HCT116 (cell line): ENCODE data around the gene SLC10A6. TPM values are rescaled to one million over a fixed set of nuclear protein-coding genes. Genes with fewer than 3 reads are reported as not detected.

Experiments
- ATAC-seq: fragments of 200-7000 bp; cut with Tn5 transposase; 2 replicates; pipeline ENCODE4 v1.9.1; 2020; ENCODE audit warnings: mild to moderate bottlenecking, moderate library complexity
- BruUV-seq: library from RNA; stranded (reverse); fragments of 400-500 nt; replicated peaks from 2 replicates; lab custom pipeline; 2021; lab: Mats Ljungman, UMichigan
- CTCF ChIA-PET: fragments of 300-600 bp; sonication (Branson Sonifier 250); formaldehyde crosslinking; loops from one replicate; lab custom pipeline; 2021; ENCODE audit warnings: antibody characterized with exemption; lab: Charles Lee
- POLR2A ChIA-PET: fragments of 300-600, 350-600 bp; sonication (Branson Sonifier 250); formaldehyde crosslinking; loops from one replicate; lab custom pipeline; 2021; ENCODE audit warnings: antibody characterized with exemption; lab: Charles Lee
- RAD21 ChIA-PET, 2 experiments: fragments of 300-600 bp; sonication (Branson Sonifier 250); formaldehyde crosslinking; loops; one replicate each; lab custom pipeline; 2023; ENCODE audit warnings: low total read pairs in 2 of 2; ENCODE audit not compliant: uncharacterized antibody in 2 of 2, unreplicated experiment in 2 of 2, low non-redundant PET in 1 of 2; lab: Charles Lee
- DNase-seq: peaks from one replicate; pipeline ENCODE4 v3.0.0-alpha.2; 2010; ENCODE audit warnings: low read depth, low spot score
- H2AFZ ChIP-seq: fragments of 200-600 bp; shearing (Covaris generic), sonication (generic); 2 replicates; pipeline ENCODE4 v1.6.1; 2017; ENCODE audit warnings: low read depth, mixed run types, mixed read lengths, antibody characterized with exemption, low read length; ENCODE audit not compliant: poor library complexity, severe bottlenecking
- H3K27ac ChIP-seq: 2 replicates; pipeline ENCODE4 v1.5.1; 2012; ENCODE audit warnings: low read depth, low read length
- H3K27me3 ChIP-seq: fragments of 200-600 bp; sonication (generic); 2 replicates; pipeline ENCODE4 v1.6.1; 2016; ENCODE audit warnings: mixed run types, low read length, mixed read lengths; ENCODE audit not compliant: insufficient read depth
- H3K36me3 ChIP-seq, 2 experiments: fragments of 200-500 bp in 1 of 2; fragments of 200-600 bp in 1 of 2; sonication (Bioruptor generic) in 1 of 2; sonication (generic) in 1 of 2; 2 replicates each; pipeline versions ENCODE4 v1.5.1 to v1.6.1; 2014 to 2016; ENCODE audit warnings: low read length in 2 of 2, inconsistent platforms in 1 of 2, mixed read lengths in 1 of 2, mixed run types in 1 of 2; ENCODE audit not compliant: insufficient read depth in 2 of 2, control insufficient read depth in 1 of 2
- H3K4me1 ChIP-seq, 2 experiments: fragments of 200-600 bp in 1 of 2; sonication (generic) in 1 of 2; 2 replicates each; pipeline versions ENCODE4 v1.5.1 to v1.6.1; 2012 to 2017; ENCODE audit warnings: low read length in 2 of 2, inconsistent platforms in 1 of 2, mild to moderate bottlenecking in 1 of 2, mixed read lengths in 1 of 2, mixed run types in 1 of 2, moderate library complexity in 1 of 2; ENCODE audit not compliant: insufficient read depth in 2 of 2, control insufficient read depth in 1 of 2
- H3K4me2 ChIP-seq: fragments of 200-600 bp; sonication (generic); 2 replicates; pipeline ENCODE4 v1.6.1; 2017; ENCODE audit warnings: mixed run types, low read length, mixed read lengths
- H3K4me3 ChIP-seq, 2 experiments: fragments of 200-600 bp in 1 of 2; sonication (generic) in 1 of 2; replicated peaks in 1 of 2; 2 replicates each; pipeline ENCODE4 v1.5.1; 2011 to 2016; ENCODE audit warnings: low read length in 2 of 2, control low read depth in 1 of 2, low read depth in 1 of 2, mild to moderate bottlenecking in 1 of 2, mixed read lengths in 1 of 2, mixed run types in 1 of 2
- H3K79me2 ChIP-seq: fragments of 200-600 bp; sonication (generic); 2 replicates; pipeline ENCODE4 v1.6.1; 2017; ENCODE audit warnings: mild to moderate bottlenecking, mixed run types, low read length, moderate library complexity, mixed read lengths; ENCODE audit not compliant: insufficient read depth
- H3K9ac ChIP-seq: fragments of 200-600 bp; sonication (generic); 2 replicates; pipeline ENCODE4 v1.6.1; 2016; ENCODE audit warnings: low read length, mixed read lengths
- H3K9me2 ChIP-seq: fragments of 200-600 bp; sonication (generic), shearing (Covaris generic); 2 replicates; pipeline ENCODE4 v1.6.1; 2017; ENCODE audit warnings: mixed run types, mild to moderate bottlenecking, moderate library complexity; ENCODE audit not compliant: insufficient read depth
- H3K9me3 ChIP-seq, 2 experiments: fragments of 200-500 bp in 1 of 2; fragments of 200-600 bp in 1 of 2; sonication (Bioruptor generic) in 1 of 2; sonication (generic) in 1 of 2; 2 replicates each; pipeline ENCODE4 v1.6.1; 2014 to 2017; ENCODE audit warnings: low read length in 2 of 2, mixed read lengths in 2 of 2, inconsistent platforms in 1 of 2, low read depth in 1 of 2, mild to moderate bottlenecking in 1 of 2, mixed run types in 1 of 2, moderate library complexity in 1 of 2; ENCODE audit not compliant: control insufficient read depth in 1 of 2, insufficient read depth in 1 of 2
- H4K20me1 ChIP-seq: fragments of 200-600 bp; sonication (generic), shearing (Covaris generic); 2 replicates; pipeline ENCODE4 v1.6.1; 2017; ENCODE audit warnings: mixed run types, mild to moderate bottlenecking, moderate library complexity; ENCODE audit not compliant: insufficient read depth
- CBX3 ChIP-seq: IDR thresholded peaks from 2 replicates; pipeline ENCODE4 v1.6.1; 2012; ENCODE audit warnings: low read depth
- CEBPB ChIP-seq: IDR thresholded peaks from 2 replicates; pipeline ENCODE4 v1.6.1; 2012; ENCODE audit warnings: low read depth
- CTCF ChIP-seq, 3 experiments: fragments of 200-600 bp in 1 of 3; sonication (generic) in 1 of 3; IDR thresholded peaks in 2 of 3; conservative IDR thresholded peaks in 1 of 3; 2 replicates each; pipeline ENCODE4 v1.5.1; 2012 to 2017; ENCODE audit warnings: low read depth in 2 of 3, low read length in 2 of 3, antibody characterized with exemption in 1 of 3, borderline replicate concordance in 1 of 3, control low read depth in 1 of 3, mild to moderate bottlenecking in 1 of 3, mixed read lengths in 1 of 3, mixed run types in 1 of 3, moderate library complexity in 1 of 3; ENCODE audit not compliant: insufficient read depth in 1 of 3
- EGR1 ChIP-seq: IDR thresholded peaks from 2 replicates; pipeline ENCODE4 v1.6.1; 2012; ENCODE audit warnings: low read depth
- EZH2 ChIP-seq: fragments of 200-600 bp; sonication (generic); IDR thresholded peaks from 2 replicates; pipeline ENCODE4 v1.6.1; 2017; ENCODE audit warnings: antibody characterized with exemption, mixed run types
- EZH2phosphoT487 ChIP-seq: fragments of 200-600 bp; IDR thresholded peaks from 2 replicates; pipeline ENCODE4 v1.6.1; 2018; ENCODE audit warnings: antibody characterized with exemption, borderline replicate concordance
- POLR2A ChIP-seq: IDR thresholded peaks from 2 replicates; pipeline ENCODE4 v1.7.0; 2011; ENCODE audit warnings: borderline replicate concordance; ENCODE audit not compliant: insufficient read depth, insufficient read length; ENCODE audit errors: extremely low read depth
- POLR2AphosphoS5 ChIP-seq: IDR thresholded peaks from 2 replicates; pipeline ENCODE4 v1.6.1; 2011; ENCODE audit warnings: mild to moderate bottlenecking, low read depth, low read length, moderate library complexity
- RAD21 ChIP-seq: IDR thresholded peaks from 2 replicates; pipeline ENCODE4 v1.6.1; 2012; ENCODE audit warnings: low read depth, mild to moderate bottlenecking
- SRF ChIP-seq: IDR thresholded peaks from 2 replicates; pipeline ENCODE4 v1.6.1; 2012; ENCODE audit warnings: low read depth
- YY1 ChIP-seq: IDR thresholded peaks from 2 replicates; pipeline ENCODE4 v1.6.1; 2011; ENCODE audit warnings: low read length, low read depth, moderate library complexity, mild to moderate bottlenecking; ENCODE audit not compliant: insufficient replicate concordance; ENCODE audit errors: extremely low read depth
- ZFX ChIP-seq: fragments of 450-650 bp; IDR thresholded peaks from 2 replicates; pipeline ENCODE4 v1.6.1; 2017
- ZNF274 ChIP-seq: fragments of 200-500 bp; sonication (Bioruptor generic); IDR thresholded peaks from 2 replicates; pipeline ENCODE4 v1.6.1; 2014; ENCODE audit warnings: mild to moderate bottlenecking, low read depth, low read length, inconsistent platforms
- intact Hi-C: fragments of 100-400 bp; cut with micrococcal nuclease; formaldehyde crosslinking; loops from 2 replicates; pipeline ENCODE4 v1.10.0; 2022
- total RNA-seq: library from RNA; stranded (reverse); gene quantifications from one replicate; pipeline ENCODE4 v1.2.1, GENCODE V29; 2021; ENCODE audit not compliant: unreplicated experiment

Gene SLC10A6
- total RNA-seq, 1 experiment from 2014 or later = not detected

GRCh38 chr4:86891762-86892635 is 42.8 kb upstream of the SLC10A6 start, which contains the start of gene C4orf36 (continued):
- TF ChIP-seq RAD21 = peak; percentile 46
- no peak for TF ChIP-seq CEBPB
- TF ChIP-seq EZH2phosphoT487 = no peak
- no peak for TF ChIP-seq POLR2A
- TF ChIP-seq EGR1 = no peak
- peak; percentile 97 for TF ChIP-seq ZFX

- H3K9ac ChIP-seq = no peak overlapping the region
- peaks cover 10 to 31% of the 10 kb centered on the region in 2 experiments for H3K4me1 ChIP-seq
- ChIA-PET CTCF (no interaction called here), POLR2A (no interaction called here), RAD21 (no interaction called here)
- no peaks in the 10 kb centered on the region for H3K79me2 ChIP-seq
- TF ChIP-seq YY1 = no peak
- no peak for TF ChIP-seq POLR2A
- no peak for TF ChIP-seq SRF
- H2AFZ ChIP-seq = no peak overlapping the region
- H3K36me3 ChIP-seq = no peaks in the 10 kb centered on the region
- no peaks in the 10 kb centered on the region for H3K9me3 ChIP-seq
- no peak overlapping the region for H3K4me3 ChIP-seq
- no TSS peak for BruUV-seq
- H3K27me3 ChIP-seq = no peaks in the 10 kb centered on the region
- no peaks in the 10 kb centered on the region for H3K9me2 ChIP-seq
- intact Hi-C loops = loop anchor here (2.0 to 10.0 kb wide), 4 partner anchors 60 to 1324 kb away; no protein-coding TSS in a partner anchor
- no peaks in the 10 kb centered on the region for H4K20me1 ChIP-seq
- DNase-seq (no peak), ATAC-seq (no peak)
- H3K27ac ChIP-seq = no peak overlapping the region
- H3K4me2 ChIP-seq = peak overlapping the region; percentile 82
Measured at GRCh38 chr4:86890790-86891189, 41.6 kb upstream of the SLC10A6 start.

GRCh38 chr4:86879641-86880040 is 30.5 kb upstream of the SLC10A6 start:
- BruUV-seq = no TSS peak
- intact Hi-C loops = no loop called here
- TF ChIP-seq POLR2A (no peak), ZNF274 (no peak), CTCF (IDR thresholded peaks at IDR 0.05 in 2 of 3, conservative IDR thresholded peaks at IDR 0.05 in 1 of 3; ENCODE audit: borderline replicate concordance in 1 of 3, insufficient read depth in 1 of 3, low read depth in 2 of 3, low read length in 2 of 3) (no peak), CBX3 (peak; percentile 48; the same call in 1 of the 2 replicates), RAD21 (no peak), POLR2AphosphoS5 (no peak), EZH2 (no peak), ZFX (no peak)
- no peaks in the 10 kb centered on the region for H3K36me3 ChIP-seq
- H3K9me2 ChIP-seq = no peaks in the 10 kb centered on the region
- no peak overlapping the region for H3K4me2 ChIP-seq
- no peaks in the 10 kb centered on the region for H3K27me3 ChIP-seq
- H3K9ac ChIP-seq = no peak overlapping the region
- ChIA-PET POLR2A (no interaction called here), RAD21 (no interaction called here), CTCF (no interaction called here)
- DNase-seq (no peak), ATAC-seq (no peak)
- H3K27ac ChIP-seq = no peak overlapping the region
- H3K79me2 ChIP-seq = no peaks in the 10 kb centered on the region
- no peak overlapping the region for H2AFZ ChIP-seq
- no peaks in the 10 kb centered on the region for H4K20me1 ChIP-seq
- peaks cover 0 to 16% of the 10 kb centered on the region in 2 experiments; a peak in 1 of 4 replicates for H3K9me3 ChIP-seq
- no peak overlapping the region for H3K4me3 ChIP-seq
- H3K4me1 ChIP-seq = no peaks in the 10 kb centered on the region
